Ovary (tissue), 3 donors: ENCODE results near the gene TAS2R30.

ENCODE experiments used
- POLR2A ChIP-seq: fragments of 450-650 bp; IDR thresholded peaks from one replicate; pipeline ENCODE4 v1.6.1; 2017; ENCODE audit warnings: antibody characterized with exemption, mild to moderate bottlenecking, moderate library complexity
- TF ChIP-seq, protein P1 (sequence below), 3 donors: fragments of 450-650 bp in 2 of 3; fragments of 200-600 bp in 1 of 3; IDR thresholded peaks; one replicate each; pipeline versions ENCODE4 v1.5.1 to v1.8.0; 2016 to 2022; ENCODE audit warnings: antibody characterized with exemption in 3 of 3, mild to moderate bottlenecking in 1 of 3
- donor health status: DM: no; HTN: no; CAD: no.

DNA sequence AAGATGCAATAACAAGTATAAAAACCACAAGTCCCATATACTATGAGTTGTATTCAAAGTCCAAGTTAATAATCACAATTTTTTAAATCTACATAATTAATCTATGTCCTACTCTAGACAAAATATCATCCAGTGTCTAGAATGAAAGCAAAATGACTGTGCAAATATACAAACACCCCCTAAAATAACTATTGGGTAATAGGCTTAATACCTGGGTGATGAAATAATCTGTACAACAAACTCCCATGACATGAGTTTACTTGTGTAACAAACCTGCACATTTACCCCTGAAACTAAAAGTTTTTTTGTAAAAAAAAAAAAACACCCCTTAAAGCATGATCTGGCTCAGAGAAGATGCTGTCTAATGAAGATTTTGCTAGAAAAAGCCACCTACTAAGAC, 48.1 kb upstream of the TAS2R30 start:
- TF ChIP-seq, protein P1, sequence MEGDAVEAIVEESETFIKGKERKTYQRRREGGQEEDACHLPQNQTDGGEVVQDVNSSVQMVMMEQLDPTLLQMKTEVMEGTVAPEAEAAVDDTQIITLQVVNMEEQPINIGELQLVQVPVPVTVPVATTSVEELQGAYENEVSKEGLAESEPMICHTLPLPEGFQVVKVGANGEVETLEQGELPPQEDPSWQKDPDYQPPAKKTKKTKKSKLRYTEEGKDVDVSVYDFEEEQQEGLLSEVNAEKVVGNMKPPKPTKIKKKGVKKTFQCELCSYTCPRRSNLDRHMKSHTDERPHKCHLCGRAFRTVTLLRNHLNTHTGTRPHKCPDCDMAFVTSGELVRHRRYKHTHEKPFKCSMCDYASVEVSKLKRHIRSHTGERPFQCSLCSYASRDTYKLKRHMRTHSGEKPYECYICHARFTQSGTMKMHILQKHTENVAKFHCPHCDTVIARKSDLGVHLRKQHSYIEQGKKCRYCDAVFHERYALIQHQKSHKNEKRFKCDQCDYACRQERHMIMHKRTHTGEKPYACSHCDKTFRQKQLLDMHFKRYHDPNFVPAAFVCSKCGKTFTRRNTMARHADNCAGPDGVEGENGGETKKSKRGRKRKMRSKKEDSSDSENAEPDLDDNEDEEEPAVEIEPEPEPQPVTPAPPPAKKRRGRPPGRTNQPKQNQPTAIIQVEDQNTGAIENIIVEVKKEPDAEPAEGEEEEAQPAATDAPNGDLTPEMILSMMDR (IDR thresholded peaks at IDR 0.05), result no peak
- TF ChIP-seq POLR2A, result no peak
